HPDE6-E6E7 (cell line): ENCODE results near the gene PRR23E.

Experiments
- DNase-seq: peaks from one replicate; pipeline ENCODE4 v3.0.0; 2011; ENCODE audit warnings: missing footprints; ENCODE audit errors: extremely low spot score

The PRR23E gene

DNA sequence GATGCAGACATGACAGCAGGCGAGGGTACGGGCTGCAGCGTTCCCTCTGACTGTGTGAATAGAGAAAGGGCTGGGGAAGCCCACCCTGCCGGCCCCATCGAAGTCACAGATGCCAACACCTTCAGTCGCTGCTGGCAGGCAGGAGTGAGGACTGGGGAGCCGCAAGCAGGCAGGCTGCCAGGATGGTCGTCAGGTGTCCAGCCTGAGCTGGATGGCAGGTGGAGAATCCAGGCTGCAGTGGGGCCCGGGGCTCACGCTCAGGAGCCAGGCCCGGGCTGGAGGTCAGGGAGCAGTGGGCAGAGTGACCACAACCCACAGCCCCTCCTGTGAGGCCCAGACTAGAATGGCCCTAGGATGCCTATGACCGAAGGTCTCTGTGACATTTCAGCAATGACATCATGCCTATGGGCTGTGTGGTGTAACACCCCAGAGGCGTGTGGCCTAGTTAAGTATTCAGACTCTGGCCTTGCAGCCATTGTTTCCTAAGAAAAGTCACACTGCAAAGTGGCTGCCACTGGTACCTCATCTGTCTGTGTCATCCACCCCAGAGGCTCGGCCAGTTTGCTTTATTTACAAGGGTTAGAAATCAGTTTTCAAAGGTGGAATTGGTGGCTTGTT lies 15.7 kb downstream of the PRR23E start:
- no peak for DNase-seq

DNA sequence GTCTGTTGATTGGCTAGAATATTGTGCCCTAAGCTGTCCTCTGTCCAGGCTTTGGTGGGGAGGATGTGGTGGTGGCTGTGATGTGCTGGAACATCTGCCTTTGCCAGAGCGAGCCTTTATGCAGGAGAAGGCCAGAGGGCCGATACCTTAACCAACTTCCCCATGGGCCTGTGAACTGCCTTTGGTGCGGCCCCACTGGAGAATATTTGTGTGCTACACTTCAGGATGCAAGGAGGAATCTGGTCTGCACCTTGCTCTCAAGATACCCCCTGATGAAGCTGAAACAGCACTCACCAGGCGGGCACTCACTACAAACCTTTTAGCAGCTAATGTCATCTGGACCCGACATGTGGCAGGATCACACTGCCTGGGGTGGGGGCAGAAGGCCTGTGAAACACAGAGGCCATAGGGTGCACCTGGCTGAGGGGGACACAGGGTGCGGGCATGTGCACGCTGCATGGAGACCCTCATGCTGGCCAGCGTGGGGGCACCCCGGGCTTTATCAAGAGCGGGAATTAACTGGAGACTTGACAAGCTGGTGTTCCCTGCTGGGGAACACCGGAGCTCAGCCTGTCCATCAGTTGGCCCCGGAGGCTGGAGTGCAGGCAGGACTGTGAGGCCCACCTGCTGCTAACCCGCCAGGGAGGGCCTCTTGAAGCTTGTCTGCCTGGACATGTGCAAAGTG lies 16.4 kb downstream of the PRR23E start:
- DNase-seq, result no peak

DNA sequence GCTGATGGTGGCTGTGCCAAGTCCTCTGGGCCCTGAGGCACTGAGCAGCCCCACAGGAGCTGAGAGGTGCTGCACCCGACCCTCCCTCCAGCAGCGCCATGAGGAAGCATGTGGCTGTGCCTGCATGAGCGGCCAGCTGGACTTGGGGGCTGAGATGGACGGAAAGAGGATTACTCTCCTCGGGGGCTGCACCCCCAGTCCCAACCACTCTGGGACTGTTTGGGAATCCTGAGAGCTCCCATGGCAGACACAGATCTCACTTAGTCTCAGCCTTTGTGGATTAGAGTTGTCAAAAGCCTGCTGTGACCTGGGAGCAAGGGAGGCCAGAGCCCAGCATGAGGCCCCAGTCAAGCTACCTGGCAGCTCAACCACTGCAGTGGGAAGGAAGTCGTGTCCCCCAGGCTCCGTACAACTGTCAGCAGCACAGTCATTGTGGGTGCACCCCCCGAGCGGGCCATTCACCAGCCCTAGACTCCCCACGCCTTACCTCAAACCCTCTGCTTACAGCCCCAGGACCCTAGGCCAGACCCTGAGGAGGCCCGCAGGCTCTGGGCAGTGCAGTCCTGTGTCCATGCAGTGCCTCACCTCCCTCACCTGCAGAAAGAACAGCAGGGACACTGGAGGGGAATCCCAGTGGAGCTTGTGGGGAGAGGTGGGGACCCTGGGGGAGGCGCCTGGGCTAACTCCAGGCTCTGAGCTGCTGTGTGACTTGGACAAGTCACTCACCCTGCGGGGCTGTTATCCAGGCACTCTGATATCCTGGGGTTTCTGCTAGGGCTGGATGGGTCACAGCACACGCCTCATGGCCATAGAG lies 17.1 kb downstream of the PRR23E start:
- no peak for DNase-seq

DNA sequence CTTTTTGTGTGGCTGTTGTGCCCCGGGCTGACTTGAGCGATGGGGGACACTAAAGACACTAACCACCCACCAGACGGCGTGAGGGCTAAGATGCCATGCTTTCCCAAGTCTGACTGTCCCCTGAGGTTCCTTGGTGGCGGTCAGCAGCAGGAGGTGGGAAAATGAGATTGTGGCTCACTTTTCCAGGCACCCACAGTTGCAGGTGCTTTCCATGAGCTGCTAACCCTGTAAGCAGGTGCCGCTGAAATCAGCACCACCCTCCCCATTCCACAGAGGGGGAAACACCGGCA lies 17.7 kb downstream of the PRR23E start:
- DNase-seq, result no peak

DNA sequence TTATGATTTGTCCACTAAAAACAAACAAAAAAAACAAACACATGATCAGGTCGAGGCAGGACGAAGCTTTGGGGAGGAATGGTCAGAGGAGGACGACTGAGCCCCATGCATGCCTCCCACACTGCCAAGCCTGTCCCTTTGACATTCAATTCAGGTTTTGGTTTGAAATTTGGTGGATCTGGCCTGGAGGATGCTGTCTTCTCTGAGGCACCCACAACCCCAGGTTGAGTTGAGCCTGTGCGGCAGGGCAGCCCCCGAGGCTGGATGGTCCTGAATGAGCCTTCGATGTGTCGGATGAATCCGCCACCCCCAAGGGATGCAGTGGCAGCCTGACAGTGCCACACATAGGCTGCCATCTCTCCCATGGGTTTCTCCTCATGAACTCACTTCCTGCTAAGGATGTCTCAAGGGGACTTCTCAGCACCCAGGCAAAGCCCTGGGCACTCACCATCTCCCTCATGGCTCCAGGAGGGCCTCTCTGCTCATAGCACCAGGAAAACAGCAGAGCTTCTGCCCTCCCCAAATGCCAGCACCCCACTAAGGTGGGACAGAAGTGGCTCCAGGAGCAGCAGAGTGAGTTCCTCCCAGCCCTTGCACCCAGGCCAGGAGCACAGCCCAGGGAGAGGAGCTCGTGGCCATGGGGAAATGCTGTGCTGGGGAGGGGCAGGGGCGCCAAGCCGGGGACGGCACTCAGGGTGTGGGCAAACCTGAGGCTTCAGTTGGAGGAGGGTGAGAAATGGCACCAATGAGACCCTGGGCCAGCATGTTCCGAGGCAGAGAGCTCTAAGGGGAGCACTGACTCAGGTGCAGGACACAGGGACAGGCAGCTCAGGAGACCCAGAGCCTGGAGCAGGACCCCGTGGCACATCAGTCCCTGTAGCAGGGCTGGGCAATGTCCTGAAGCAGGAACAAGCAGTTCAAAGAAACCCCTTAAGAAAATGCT lies 18.5 kb downstream of the PRR23E start:
- DNase-seq, result no peak

DNA sequence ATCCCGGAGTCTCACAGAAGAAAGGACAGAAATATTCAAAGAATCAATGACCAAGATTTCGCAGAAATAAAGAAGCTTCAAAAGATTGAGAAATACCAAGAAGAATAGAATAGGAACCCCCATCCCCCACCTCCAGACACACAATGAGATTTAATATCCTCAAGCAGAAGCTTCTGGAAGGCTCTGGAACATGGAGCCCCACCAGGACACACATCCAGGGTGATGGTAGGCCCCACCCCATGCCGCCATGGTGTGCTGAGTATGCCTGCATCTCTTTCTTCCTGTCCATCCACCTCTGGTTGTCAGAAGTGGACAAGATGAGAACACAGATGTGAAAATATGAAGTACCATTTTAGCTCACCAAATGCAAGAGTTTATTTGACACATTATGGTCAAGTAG lies 19.3 kb downstream of the PRR23E start:
- no peak for DNase-seq

DNA sequence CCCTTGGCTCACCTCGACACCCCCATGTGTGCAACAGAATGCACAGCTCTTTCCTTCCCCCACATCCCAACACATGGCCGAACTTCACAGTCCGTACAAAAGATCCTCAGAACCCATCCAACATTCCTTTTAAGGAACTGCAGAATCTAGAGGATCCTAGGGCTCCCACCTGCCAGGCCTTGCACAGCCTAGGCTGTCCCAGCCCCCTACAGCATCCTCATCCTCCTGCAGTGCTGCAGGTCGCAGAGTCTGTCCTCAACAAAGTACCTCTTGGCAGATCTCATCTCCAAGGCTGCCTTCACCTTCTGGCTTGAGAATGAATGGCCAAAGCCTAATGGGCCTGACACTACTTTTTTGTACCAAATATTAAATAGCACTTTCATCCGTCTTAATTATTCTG lies 19.8 kb downstream of the PRR23E start:
- DNase-seq, result no peak

DNA sequence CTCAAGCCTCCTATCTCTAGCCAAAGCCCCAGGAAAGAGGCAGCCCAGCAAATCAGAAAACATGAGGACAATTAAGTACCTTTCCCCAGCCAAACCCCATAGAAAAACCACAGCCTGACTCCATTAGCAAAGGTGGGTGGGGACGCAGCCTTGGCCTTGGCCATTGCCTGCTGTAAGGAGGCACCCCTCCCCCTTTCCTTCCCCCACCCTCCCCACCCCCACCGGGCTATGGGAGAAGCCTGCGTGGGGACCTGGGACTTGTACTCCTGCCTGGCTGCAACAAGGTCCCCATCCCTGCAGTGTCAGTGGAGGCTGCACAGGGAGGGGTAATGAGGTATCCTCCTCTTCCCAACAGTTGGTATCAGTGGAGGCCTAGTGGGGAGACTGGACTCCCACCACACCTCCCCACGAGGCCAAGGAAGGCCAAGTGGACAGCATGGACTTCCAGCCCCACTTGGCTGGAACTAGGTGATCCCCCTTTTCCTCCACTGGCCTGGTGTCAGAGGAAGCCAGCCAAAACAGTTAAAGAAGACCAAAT lies 20.5 kb downstream of the PRR23E start:
- DNase-seq, result no peak

DNA sequence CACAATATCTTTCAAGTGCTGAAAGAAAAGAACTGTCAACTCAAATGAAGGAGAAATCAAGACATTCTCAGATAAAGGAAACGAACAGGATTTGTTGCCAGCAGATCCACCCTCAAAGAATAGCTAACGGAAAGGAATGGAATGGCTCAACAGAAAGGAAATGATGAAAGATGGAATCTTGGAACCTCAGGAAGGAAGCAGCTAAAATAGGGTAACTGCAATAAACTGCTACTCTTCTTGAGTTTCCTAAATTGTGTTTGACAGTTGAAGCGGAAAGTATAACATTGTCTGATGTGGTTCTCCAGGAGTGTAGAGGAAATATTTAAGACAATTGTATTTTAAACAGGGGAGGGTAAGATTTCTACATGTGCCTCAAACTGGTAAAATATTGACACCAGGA lies 22.0 kb downstream of the PRR23E start:
- no peak for DNase-seq

DNA sequence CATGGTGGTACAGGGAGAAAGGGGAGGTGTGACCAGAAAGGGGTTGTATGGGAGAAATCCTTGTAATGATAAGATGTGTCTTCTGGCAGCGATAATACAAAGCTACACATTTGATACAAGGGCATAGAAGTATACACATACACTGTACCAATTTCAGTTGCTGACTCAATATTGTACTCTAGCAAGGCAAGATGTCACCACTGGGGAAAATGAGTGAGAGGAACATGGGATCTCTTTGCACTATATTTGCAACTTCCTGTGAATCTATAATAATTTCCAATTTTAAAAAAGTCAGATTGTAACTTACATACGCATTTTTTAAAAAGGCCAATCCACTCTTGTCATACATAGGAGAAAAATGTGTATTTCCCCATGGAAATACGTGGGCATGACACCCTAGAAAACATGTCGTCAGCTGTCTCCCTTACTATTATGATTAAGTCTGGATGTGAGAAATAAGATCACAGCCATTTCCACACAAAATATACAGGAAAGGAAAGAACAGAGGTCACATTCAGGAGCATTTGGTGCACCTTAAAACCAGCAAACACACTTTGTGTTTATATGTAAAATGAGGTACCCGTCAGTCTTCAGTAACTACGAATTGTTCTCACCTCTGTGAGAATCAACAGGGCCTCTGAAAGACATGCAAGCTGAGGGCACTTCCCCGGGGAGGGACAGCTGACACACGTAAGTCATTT lies 22.9 kb downstream of the PRR23E start:
- no peak for DNase-seq

DNA sequence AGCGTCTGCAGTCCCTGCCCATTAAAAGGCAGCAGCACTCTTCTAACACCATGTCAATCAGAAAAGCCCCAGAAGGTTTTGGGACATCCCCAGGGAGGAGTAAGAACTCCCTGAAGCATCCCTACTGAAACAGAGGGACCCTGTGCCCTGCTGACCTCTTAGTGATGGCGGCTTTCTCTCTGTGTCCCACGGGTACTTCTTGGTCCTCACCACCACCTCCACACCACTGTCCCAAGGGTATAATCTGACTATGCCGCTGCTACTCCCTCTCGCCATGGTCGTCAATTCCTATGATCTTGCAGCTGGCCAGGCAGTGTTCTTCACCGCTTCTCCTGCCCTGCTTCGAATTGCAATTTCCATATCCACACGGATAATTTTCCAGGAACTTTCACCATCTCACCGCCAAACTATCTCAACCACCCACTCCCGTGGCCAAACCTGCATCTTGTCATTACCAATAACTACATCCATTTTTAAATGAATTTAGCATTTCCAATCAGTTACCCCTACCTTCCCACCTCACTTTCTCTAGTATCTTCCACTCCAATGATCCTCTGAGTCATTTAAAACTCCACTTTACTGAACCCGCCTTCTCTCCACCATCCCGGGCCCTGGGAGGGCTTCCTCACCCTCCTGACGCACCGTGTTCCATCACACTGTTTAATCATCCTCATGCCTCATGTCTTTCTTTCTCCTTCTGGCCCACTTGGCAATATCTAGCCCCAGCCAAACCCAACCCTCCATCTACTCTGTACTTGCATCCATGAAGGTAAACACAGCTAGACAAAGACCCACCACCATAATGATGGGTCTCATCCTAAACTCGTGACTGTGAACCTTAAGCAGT lies 23.7 kb downstream of the PRR23E start:
- DNase-seq, result no peak

DNA sequence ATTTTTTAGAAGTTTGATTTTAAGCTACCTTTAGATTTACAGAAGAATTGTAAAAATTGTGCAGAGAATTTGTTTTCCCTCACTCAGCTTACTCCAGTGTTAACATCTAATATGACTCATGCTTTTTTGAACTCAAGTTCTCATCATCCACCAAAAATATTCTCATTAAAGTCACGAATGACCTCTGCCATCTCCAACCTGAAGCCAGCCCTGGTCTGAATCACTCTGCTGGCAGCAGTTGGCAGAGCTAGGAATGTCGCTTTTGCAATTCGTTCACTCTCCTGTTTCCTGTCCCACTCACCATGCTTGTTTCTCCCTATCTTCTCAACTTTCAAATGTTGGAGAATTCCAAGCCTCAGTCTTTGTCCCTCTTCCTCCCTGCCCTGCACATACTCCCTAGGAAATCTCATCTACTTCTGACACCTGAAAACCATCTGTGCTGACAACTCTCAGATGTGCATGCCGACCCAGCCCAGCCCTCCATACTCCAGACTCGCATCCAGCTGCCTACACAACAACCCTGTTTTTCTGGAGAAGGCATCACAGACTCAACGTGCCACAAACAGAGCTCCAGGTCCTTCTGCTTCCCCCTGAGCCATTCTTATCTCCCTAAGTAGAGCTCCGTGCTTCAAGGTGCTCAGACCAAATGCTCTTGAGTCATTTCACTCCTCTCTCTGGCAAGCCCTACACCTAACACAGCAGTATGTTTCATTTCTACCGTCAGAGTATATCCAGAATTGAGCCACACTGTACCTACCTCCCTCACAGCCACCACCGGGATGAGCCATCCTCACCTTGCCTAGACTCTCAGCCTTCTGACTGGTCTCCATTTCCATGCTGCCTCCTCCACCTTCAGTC lies 24.9 kb downstream of the PRR23E start:
- no peak for DNase-seq

DNA sequence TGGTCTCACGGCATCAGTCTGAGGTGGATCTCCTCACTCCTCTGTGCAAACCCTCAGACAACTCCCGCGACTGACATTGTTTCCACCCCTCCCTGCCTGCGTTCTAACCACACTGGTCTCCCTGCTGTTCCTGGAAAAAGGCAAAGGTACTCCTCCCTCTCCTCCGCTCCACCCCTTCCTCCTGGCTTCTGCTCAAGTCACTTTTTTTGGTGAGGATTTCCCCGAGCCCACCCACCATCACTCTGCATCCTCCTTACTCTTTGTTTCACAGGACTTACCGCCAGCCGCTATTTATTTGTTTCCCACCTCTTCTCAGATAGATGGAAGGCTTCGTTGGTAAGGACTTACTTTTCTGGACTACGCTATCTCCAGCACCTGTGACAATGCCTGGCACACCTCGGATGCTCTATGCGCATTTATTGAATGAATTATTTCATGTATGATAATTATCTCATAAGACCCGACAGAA lies 25.6 kb downstream of the PRR23E start:
- no peak for DNase-seq

DNA sequence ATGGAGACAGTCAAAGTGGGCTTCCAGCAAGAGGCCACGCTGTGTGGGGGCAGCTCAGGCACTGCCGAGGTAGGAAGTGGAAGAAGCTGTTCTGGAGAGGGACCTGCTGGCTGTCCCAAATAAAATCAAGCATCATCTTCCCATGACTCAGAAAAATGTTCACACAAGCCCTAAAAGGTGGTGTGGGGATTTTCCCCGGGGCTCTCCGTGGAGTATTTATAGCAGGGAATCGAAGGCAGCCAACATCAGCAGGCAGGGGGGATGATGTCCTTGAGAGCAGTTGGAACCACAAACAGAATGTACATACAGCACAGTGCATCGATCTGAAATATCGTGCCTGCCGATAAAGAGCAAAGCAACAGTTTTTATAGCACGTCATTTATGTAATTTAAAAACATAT lies 27.6 kb downstream of the PRR23E start:
- no peak for DNase-seq

DNA sequence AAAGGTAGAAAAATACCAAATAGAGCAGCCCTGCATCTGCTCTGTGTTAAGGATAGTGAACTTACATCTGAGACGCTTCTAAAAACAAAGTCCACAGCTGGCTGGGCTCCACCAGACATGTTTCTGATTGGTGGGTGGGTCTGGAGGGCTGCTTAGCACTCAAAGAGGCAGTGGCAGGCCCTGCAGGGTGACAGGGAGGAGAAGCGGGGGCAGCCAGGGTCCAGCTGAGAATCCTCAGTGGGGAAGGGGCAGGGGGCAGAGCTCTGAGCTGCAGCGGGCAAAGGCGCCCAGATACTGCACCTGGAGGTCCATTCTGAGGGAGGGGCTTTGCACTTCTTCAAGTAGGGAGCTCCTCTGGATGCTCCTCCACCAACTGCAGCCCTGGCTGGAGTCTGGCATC lies 28.1 kb downstream of the PRR23E start:
- DNase-seq, result no peak

DNA sequence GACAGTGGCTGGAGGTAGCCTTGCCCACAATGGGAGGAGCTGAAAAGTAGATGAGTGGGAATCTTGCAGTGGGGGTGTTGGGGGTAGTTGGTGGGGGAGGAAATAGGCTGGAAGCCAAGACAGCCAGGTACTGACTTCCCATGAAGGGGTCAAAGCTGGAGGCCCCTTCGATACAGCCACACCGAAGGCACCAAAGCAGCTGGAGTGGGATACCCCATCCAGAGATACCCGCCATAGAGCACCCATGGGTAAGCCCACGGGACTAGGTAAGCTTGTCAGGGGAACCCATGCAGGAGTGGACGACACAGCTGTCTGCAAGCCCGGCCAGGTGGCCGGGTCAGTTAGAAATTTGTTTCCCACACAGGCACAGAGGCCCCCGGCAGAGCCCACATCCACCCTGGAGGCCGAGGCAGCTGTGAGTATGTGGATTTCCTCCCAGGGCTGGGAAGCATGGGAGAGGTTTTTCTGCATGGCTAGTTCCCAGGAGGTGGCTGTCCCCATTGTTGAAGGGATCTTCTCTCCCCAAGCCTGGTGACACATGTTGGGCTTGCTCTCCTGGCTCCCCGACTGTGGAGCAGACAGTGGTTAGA lies 28.6 kb downstream of the PRR23E start:
- no peak for DNase-seq

DNA sequence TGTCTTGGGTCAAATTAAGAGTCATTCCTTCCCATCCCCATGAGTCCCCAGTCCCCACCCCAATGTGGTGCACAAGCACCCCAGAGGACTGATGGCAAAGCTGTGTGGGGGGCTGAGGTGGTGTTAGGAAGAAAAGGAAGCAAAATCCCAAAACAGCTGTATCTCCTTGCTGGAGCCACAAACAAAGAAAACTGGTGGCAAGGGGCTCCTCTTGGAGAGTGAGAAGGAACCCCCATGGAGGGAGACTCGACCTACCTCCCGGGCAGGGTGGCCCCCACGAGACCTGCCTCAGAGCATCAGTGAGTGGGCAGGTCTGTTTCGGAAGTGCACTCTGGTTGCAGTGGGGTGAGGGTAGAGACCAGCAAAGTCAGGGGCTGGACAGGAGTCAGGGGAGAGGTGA lies 29.2 kb downstream of the PRR23E start:
- DNase-seq, result no peak

DNA sequence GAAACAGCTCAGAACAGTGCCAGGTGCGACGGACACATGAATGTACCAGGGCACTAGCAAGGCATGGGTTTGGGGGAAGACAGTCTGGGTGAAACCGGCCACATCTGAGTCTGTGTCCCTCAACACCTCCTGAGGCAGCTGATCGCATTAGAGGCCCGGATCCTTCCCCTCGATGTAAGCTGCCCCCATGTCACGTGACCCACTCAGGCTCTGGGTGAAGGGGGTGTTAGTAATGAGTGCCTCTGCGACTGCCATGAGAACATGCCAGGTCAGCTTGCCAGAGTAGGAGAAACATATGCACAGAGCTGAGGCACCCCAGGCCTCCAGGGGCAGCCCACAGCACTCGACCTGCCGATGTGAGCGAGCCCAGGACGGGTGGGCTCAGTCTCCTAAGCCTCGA lies 29.7 kb downstream of the PRR23E start:
- DNase-seq, result no peak

DNA sequence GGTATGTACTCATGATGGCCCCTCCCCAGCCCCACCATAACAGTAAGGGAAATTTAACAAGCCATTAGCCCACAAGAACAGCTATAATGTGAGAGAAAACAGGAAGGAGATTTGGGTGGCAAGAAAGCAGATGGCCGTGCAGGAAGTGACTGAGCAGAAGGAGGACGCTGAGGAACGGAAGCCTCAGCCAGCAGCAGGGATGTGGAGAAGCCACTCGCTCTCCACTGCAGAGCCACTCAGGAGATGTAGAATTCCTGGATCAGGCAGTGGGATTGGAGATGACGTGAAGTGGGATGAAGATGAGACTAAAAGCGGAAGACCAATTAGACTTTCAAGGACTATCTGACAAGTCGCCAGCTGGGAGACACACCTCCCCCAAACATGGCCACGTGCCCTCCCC lies 31.2 kb downstream of the PRR23E start:
- no peak for DNase-seq
